Measurements from ENCODE around the gene ZC3H13.

- TF ChIP-seq CTCF (IDR thresholded peaks at IDR 0.05; ENCODE audit: control extremely low read depth in 1 of 3, insufficient read depth in 1 of 3, low read depth in 1 of 3, low read length in 3 of 3) (no peak), POLR2AphosphoS5 (IDR thresholded peaks at IDR 0.05; ENCODE audit: low read depth, low read length) (no peak), POLR2A (IDR thresholded peaks at IDR 0.05; ENCODE audit: control extremely low read depth in 1 of 2, low read depth in 2 of 2, low read length in 2 of 2) (no peak), CBX5 (IDR thresholded peaks at IDR 0.05; ENCODE audit: low read depth, low read length) (no peak), HDAC6 (IDR thresholded peaks at IDR 0.05; ENCODE audit: low read depth, low read length) (no peak), MAFK (IDR thresholded peaks at IDR 0.05; ENCODE audit: low read depth, low read length) (no peak), EZH2 (IDR thresholded peaks at IDR 0.05; ENCODE audit: low read depth, low read length, severe bottlenecking) (no peak), MAX (IDR thresholded peaks at IDR 0.05) (no peak), E2F6 (IDR thresholded peaks at IDR 0.05) (no peak), SIX5 (IDR thresholded peaks at IDR 0.05; ENCODE audit: low read depth, low read length) (no peak), GTF2F1 (IDR thresholded peaks at IDR 0.05; ENCODE audit: borderline replicate concordance, low read depth, low read length) (no peak), RAD21 (IDR thresholded peaks at IDR 0.05 in 1 of 2, conservative IDR thresholded peaks at IDR 0.05 in 1 of 2; ENCODE audit: low read depth in 2 of 2, low read length in 2 of 2) (no peak), KDM5A (IDR thresholded peaks at IDR 0.05; ENCODE audit: low read length) (no peak)
These were observed 48.1 kb downstream of the ZC3H13 start for GRCh38 chr13:46004491-46004890.

Measured in H1 (cell line).